Heart left ventricle (tissue), 13 donors: ENCODE measurements around the gene PLXNB3.

Experiments
- POLR2A ChIP-seq, 2 donors: fragments of 450-650 bp; IDR thresholded peaks; one replicate each; pipeline ENCODE4 v1.6.1; 2017; ENCODE audit warnings: antibody characterized with exemption in 2 of 2, mild to moderate bottlenecking in 2 of 2, moderate library complexity in 2 of 2
- TF ChIP-seq, protein P1 (sequence below), 12 donors: fragments of 200-600 bp; sonication (generic) in 4 of 12; IDR thresholded peaks; one replicate each; pipeline versions ENCODE4 v1.5.0 to v1.8.0; 2018 to 2022; ENCODE audit warnings: antibody characterized with exemption in 12 of 12, mild to moderate bottlenecking in 5 of 12
- donor health status: ischemic (EF 13 %, LVEDD 7.1; RV severe dilation, severe dysfunction).
- donor health status: DM: no; HTN: yes; CAD: no.
- donor health status: DM: no; HTN: no; CAD: no.
- donor health status: ischemic (EF 25% LVEDD 6.9; RV normal size, moderate dysfunction).
- donor health status: ischemic (EF 25% LVEDD 5.7; RV mildly dilated, moderate dysfunction).
- donor health status: ischemic (EF 35%, LVEDD 5.7; RV mildly dilated, moderate dysfunction).
- donor health status: nonischemic (EF 11% LVEDD 7.7; RV severe dilation, severe dysfunction).
- donor health status: DM: yes; HTN: yes; CAD: no.
- donor health status: PGD.
- donor health status: ischemic (EF 29% LVEDD 5.4; RV normal size, mild dysfunction).
- donor health status: nonischemic (EF 23%, LVEDD 6.1; RV moderate dilation, normal function).

- TF ChIP-seq, protein P1, sequence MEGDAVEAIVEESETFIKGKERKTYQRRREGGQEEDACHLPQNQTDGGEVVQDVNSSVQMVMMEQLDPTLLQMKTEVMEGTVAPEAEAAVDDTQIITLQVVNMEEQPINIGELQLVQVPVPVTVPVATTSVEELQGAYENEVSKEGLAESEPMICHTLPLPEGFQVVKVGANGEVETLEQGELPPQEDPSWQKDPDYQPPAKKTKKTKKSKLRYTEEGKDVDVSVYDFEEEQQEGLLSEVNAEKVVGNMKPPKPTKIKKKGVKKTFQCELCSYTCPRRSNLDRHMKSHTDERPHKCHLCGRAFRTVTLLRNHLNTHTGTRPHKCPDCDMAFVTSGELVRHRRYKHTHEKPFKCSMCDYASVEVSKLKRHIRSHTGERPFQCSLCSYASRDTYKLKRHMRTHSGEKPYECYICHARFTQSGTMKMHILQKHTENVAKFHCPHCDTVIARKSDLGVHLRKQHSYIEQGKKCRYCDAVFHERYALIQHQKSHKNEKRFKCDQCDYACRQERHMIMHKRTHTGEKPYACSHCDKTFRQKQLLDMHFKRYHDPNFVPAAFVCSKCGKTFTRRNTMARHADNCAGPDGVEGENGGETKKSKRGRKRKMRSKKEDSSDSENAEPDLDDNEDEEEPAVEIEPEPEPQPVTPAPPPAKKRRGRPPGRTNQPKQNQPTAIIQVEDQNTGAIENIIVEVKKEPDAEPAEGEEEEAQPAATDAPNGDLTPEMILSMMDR (IDR thresholded peaks at IDR 0.05) = no peak
- TF ChIP-seq POLR2A (IDR thresholded peaks at IDR 0.05) = no peak
These were observed 46.6 kb upstream of the PLXNB3 start for GRCh38 chrX:153717445-153717844.
